Measurements from ENCODE around the gene KRT37. TPM values are rescaled to one million over a fixed set of nuclear protein-coding genes. Genes with fewer than 3 reads are reported as not detected.
"Not testable (repeated sequence)": the region's sequence is repeated elsewhere in the genome, so short reads cannot be mapped to it uniquely, and the experiment has no call there.

The KRT37 gene
- total and polyA plus RNA-seq, 8 donors, result not detected

DNA sequence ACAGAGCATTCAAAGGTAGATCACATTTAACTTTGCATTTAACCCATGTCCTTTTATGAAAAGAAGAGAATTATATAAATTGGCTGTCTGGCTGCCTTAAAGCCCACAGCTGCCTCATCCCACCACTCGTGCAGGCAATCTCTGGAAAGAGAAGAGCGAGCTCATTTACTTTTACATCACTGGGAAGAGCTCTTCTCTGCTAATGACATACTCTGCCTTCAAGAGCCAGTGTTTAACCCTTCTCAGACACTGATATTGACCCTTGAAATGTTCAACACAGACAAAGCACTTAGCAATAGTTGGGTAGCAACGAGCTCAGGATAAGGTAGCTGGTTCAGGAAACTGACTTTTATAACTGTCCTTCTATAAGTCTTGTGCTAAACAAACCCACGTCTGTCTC is 9.6 kb upstream of the KRT37 start:
- Histone ChIP-seq H3K4me1 (no peaks in the 10 kb centered on the region), H3K27ac (no peak overlapping the region), H3K27me3 (peaks cover 3 to 4% of the 10 kb centered on the region in 2 donors), H3K36me3 (no peaks in the 10 kb centered on the region), H3K9me3 (no peaks in the 10 kb centered on the region), H3K4me3 (no peak overlapping the region)
- DNase-seq (no peak), ATAC-seq (no peak)
- TF ChIP-seq CTCF (IDR thresholded peaks at IDR 0.05), result no peak
- intact Hi-C loops (cut with DNase I), result no loop called here

- TF ChIP-seq CTCF (IDR thresholded peaks at IDR 0.05), result no peak
- H3K36me3 ChIP-seq, result no peaks in the 10 kb centered on the region
- no peak overlapping the region for H3K4me3 ChIP-seq
- H3K27me3 ChIP-seq, result peaks cover 3 to 4% of the 10 kb centered on the region in 2 donors
- H3K9me3 ChIP-seq, result no peaks in the 10 kb centered on the region
- H3K27ac ChIP-seq, result no peak overlapping the region
- no peaks in the 10 kb centered on the region for H3K4me1 ChIP-seq
- DNase-seq (no peak), ATAC-seq (no peak)
- intact Hi-C loops (cut with DNase I), result no loop called here
Observed at GRCh38 chr17:41433586-41433985, 9.2 kb upstream of the KRT37 start.

- H3K27ac ChIP-seq; ATAC-seq; DNase-seq; H3K36me3 ChIP-seq; H3K4me3 ChIP-seq; H3K27me3 ChIP-seq; H3K9me3 ChIP-seq; H3K4me1 ChIP-seq; intact Hi-C loops (cut with DNase I): not testable (repeated sequence)
Observed at GRCh38 chr17:41430376-41430775, 6.0 kb upstream of the KRT37 start.

GRCh38 chr17:41429667-41430066 is 5.3 kb upstream of the KRT37 start:
- no peaks in the 10 kb centered on the region for H3K9me3 ChIP-seq
- no peak for ATAC-seq
- H3K36me3 ChIP-seq, result no peaks in the 10 kb centered on the region
- no peak overlapping the region for H3K4me3 ChIP-seq
- TF ChIP-seq CTCF (IDR thresholded peaks at IDR 0.05), result no peak
- peaks cover 0 to 4% of the 10 kb centered on the region in 2 donors for H3K27me3 ChIP-seq
- intact Hi-C loops (cut with DNase I), result no loop called here
- no peak overlapping the region for H3K27ac ChIP-seq
- no peak for DNase-seq
- no peaks in the 10 kb centered on the region for H3K4me1 ChIP-seq

- no peak for ATAC-seq
- TF ChIP-seq CTCF (IDR thresholded peaks at IDR 0.05), result no peak
- Histone ChIP-seq H3K4me3 (no peak overlapping the region), H3K4me1 (no peaks in the 10 kb centered on the region), H3K27ac (no peak overlapping the region), H3K36me3 (no peaks in the 10 kb centered on the region), H3K9me3 (no peaks in the 10 kb centered on the region), H3K27me3 (peaks cover 0 to 4% of the 10 kb centered on the region in 2 donors)
- DNase-seq, result no peak
- intact Hi-C loops (cut with DNase I), result no loop called here
Observed at GRCh38 chr17:41428591-41429291, 4.4 kb upstream of the KRT37 start.

DNA sequence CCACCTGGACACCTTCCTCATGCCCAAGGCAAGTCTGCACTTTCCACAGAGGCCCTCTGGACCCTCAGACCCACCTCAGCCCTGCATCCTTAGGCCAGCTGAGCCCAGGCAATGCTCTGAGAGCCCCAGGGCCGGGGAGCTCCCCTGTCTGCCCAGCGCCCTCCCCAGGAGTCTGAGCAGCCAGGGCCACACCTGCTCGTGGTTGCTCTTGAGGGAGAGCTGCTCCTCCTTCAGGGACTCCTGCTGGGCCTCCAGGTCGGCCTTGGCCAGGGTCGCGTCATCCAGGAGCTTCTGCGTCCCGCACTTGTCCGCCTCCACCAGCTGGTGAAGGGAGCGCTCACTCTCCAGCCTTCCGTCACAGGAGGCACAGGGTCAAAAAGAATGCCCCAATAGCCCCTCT is 1.8 kb downstream of the KRT37 start:
- ATAC-seq; H3K9me3 ChIP-seq; intact Hi-C loops (cut with DNase I); DNase-seq; H3K27ac ChIP-seq; H3K36me3 ChIP-seq; H3K4me1 ChIP-seq; H3K4me3 ChIP-seq; H3K27me3 ChIP-seq: not testable (repeated sequence)

Measured in left lung (tissue), 10 donors.